WTC11 (cell line): ENCODE data around the gene MYO15A. TPM values are rescaled to one million over a fixed set of nuclear protein-coding genes. Genes with fewer than 3 reads are reported as not detected.

Source experiments
- ATAC-seq: fragments of 200-7000 bp; cut with Tn5 transposase; 2 replicates; pipeline ENCODE4 v1.10.0; 2021; ENCODE audit warnings: mild to moderate bottlenecking, moderate library complexity
- CTCF ChIA-PET: fragments of 300-600 bp; sonication (Branson Sonifier 250); formaldehyde crosslinking; loops from one replicate; lab custom pipeline; 2021; ENCODE audit warnings: antibody characterized with exemption; lab: Charles Lee
- POLR2A ChIA-PET: fragments of 350-600 bp; sonication (Branson Sonifier 250); formaldehyde crosslinking; loops from one replicate; lab custom pipeline; 2021; ENCODE audit warnings: antibody characterized with exemption; lab: Charles Lee
- DNase-seq: peaks from one replicate; pipeline ENCODE4 v3.0.0; 2021; ENCODE audit warnings: low spot score
- H3K27ac Mint-ChIP-seq: 2 replicates; pipeline ENCODE4 v1.8.0; 2021; ENCODE audit warnings: mixed read lengths
- H3K27me3 Mint-ChIP-seq: 2 replicates; pipeline ENCODE4 v1.8.0; 2021; ENCODE audit warnings: low read depth, mild to moderate bottlenecking, moderate library complexity, mixed read lengths
- H3K36me3 Mint-ChIP-seq: 2 replicates; pipeline ENCODE4 v1.8.0; 2021; ENCODE audit warnings: mixed read lengths
- H3K4me1 Mint-ChIP-seq: 2 replicates; pipeline ENCODE4 v1.8.0; 2022; ENCODE audit warnings: mixed read lengths
- H3K4me3 Mint-ChIP-seq: 2 replicates; pipeline ENCODE4 v1.8.0; 2021; ENCODE audit warnings: mild to moderate bottlenecking, moderate library complexity, mixed read lengths
- H3K9me3 Mint-ChIP-seq: 2 replicates; pipeline ENCODE4 v1.8.0; 2021; ENCODE audit warnings: mixed read lengths
- AFF4 ChIP-seq: sonication (generic); formaldehyde crosslinking; IDR thresholded peaks from 2 replicates; pipeline ENCODE4 v1.8.1; 2023; ENCODE audit warnings: mild to moderate bottlenecking, missing genetic modification reagents, borderline replicate concordance
- ATF6 ChIP-seq: sonication (generic); formaldehyde crosslinking; IDR thresholded peaks from 2 replicates; pipeline ENCODE4 v1.8.1; 2023; ENCODE audit warnings: mild to moderate bottlenecking, missing genetic modification reagents
- JUN ChIP-seq: sonication (generic); formaldehyde crosslinking; IDR thresholded peaks from 2 replicates; pipeline ENCODE4 v1.8.0; 2023; ENCODE audit warnings: mild to moderate bottlenecking, missing genetic modification reagents
- NFYB ChIP-seq: sonication (generic); formaldehyde crosslinking; conservative IDR thresholded peaks from 2 replicates; pipeline ENCODE4 v1.8.0; 2022; ENCODE audit warnings: low read depth, missing genetic modification reagents
- PRRX2 ChIP-seq: fragments of 250-450 bp; sonication (Bioruptor Pico); IDR thresholded peaks from 2 replicates; pipeline ENCODE4 v1.8.0; 2021; ENCODE audit warnings: mild to moderate bottlenecking
- RELA ChIP-seq: sonication (generic); formaldehyde crosslinking; IDR thresholded peaks from 2 replicates; pipeline ENCODE4 v1.8.1; 2022; ENCODE audit warnings: missing genetic modification reagents, mild to moderate bottlenecking, borderline replicate concordance
- RORB ChIP-seq: fragments of 250-450 bp; sonication (Bioruptor Pico); IDR thresholded peaks from 2 replicates; pipeline ENCODE4 v1.9.0; 2021; ENCODE audit warnings: mild to moderate bottlenecking
- SOX15 ChIP-seq: fragments of 250-450 bp; sonication (Bioruptor Pico); IDR thresholded peaks from 2 replicates; pipeline ENCODE4 v1.9.0; 2021; ENCODE audit warnings: mild to moderate bottlenecking
- TP53 ChIP-seq: sonication (generic); formaldehyde crosslinking; IDR thresholded peaks from 2 replicates; pipeline ENCODE4 v1.8.1; 2023; ENCODE audit warnings: mild to moderate bottlenecking, missing genetic modification reagents
- ZBTB21 ChIP-seq: sonication (generic); formaldehyde crosslinking; IDR thresholded peaks from 2 replicates; pipeline ENCODE4 v1.8.1; 2023; ENCODE audit warnings: mild to moderate bottlenecking, missing genetic modification reagents, borderline replicate concordance
- ZNF281 ChIP-seq: sonication (generic); formaldehyde crosslinking; IDR thresholded peaks from 2 replicates; pipeline ENCODE4 v1.8.0; 2023; ENCODE audit warnings: mild to moderate bottlenecking, missing genetic modification reagents
- ZNF671 ChIP-seq: fragments of 250-450 bp; sonication (Bioruptor Pico); IDR thresholded peaks from 2 replicates; pipeline ENCODE4 v1.8.0; 2021; ENCODE audit warnings: mild to moderate bottlenecking
- ZSCAN18 ChIP-seq: fragments of 250-450 bp; sonication (Bioruptor Pico); IDR thresholded peaks from 2 replicates; pipeline ENCODE4 v2.1.2; 2022; ENCODE audit warnings: mild to moderate bottlenecking, moderate library complexity
- total RNA-seq: library from RNA; stranded (reverse); gene quantifications from 3 replicates; pipeline ENCODE4 v1.2.3, GENCODE V29; 2021
- TF ChIP-seq, protein P1 (sequence below): fragments of 200-600 bp; IDR thresholded peaks from 2 replicates; pipeline ENCODE4 v1.8.0; 2022; ENCODE audit warnings: antibody characterized with exemption
- TF ChIP-seq, protein P2 (sequence below): sonication (generic); formaldehyde crosslinking; IDR thresholded peaks from 2 replicates; pipeline ENCODE4 v1.8.1; 2022; ENCODE audit warnings: low read depth, mild to moderate bottlenecking, moderate library complexity, missing genetic modification reagents, borderline replicate concordance
- TF ChIP-seq, protein P3 (sequence below): fragments of 250-450 bp; sonication (Bioruptor Pico); conservative IDR thresholded peaks from 2 replicates; pipeline ENCODE4 v1.9.0; 2021; ENCODE audit warnings: mild to moderate bottlenecking

MYO15A gene
- total RNA-seq, 1 experiment from 2014 or later = 2.6 TPM

DNA sequence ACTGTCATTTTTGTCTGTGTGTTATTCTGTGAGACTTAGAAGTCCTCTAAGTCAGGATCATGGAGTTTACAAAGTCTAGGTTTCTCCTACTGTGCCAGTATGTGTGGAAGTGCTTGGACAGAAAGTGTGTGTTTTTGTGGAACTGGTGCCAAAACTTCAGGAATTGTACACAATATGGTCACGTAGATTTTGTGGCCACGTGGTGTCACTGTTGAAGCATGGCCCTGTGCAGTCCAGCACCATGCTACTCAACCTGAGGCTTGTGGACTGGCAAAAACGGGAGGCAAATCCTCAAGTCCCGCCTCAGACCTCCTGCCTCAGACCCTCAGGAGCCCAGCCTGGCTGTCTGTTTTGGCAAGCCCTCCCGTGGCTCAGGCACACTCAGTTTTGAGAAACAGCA lies 58.3 kb downstream of the MYO15A start:
- peak; percentile 46 for ATAC-seq
- Mint-ChIP-seq H3K36me3 (no peaks in the 10 kb centered on the region), H3K27ac (no peak overlapping the region), H3K4me1 (no peaks in the 10 kb centered on the region), H3K9me3 (no peaks in the 10 kb centered on the region), H3K27me3 (0 out of 2 replicates have a peak, but pooled peaks cover 3% of the 10 kb centered on the region)
- no peak for DNase-seq
- ChIA-PET CTCF (interaction anchor here (1.3 to 2.4 kb wide), 2 partner anchors 16 to 23 kb away, joined by 6 read pairs; partner anchors contain the start of gene ALKBH5), POLR2A (no interaction called here)
- no peak for TF ChIP-seq SOX15 (CRISPR knock-in tag)
- TF ChIP-seq ZNF281 = no peak
- no peak for TF ChIP-seq NFYB
- no peak for TF ChIP-seq PRRX2 (CRISPR knock-in tag)
- TF ChIP-seq RORB (CRISPR knock-in tag) = no peak
- TF ChIP-seq, protein P1, sequence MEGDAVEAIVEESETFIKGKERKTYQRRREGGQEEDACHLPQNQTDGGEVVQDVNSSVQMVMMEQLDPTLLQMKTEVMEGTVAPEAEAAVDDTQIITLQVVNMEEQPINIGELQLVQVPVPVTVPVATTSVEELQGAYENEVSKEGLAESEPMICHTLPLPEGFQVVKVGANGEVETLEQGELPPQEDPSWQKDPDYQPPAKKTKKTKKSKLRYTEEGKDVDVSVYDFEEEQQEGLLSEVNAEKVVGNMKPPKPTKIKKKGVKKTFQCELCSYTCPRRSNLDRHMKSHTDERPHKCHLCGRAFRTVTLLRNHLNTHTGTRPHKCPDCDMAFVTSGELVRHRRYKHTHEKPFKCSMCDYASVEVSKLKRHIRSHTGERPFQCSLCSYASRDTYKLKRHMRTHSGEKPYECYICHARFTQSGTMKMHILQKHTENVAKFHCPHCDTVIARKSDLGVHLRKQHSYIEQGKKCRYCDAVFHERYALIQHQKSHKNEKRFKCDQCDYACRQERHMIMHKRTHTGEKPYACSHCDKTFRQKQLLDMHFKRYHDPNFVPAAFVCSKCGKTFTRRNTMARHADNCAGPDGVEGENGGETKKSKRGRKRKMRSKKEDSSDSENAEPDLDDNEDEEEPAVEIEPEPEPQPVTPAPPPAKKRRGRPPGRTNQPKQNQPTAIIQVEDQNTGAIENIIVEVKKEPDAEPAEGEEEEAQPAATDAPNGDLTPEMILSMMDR = no peak
- TF ChIP-seq ZSCAN18 (CRISPR knock-in tag) = no peak
- no peak for TF ChIP-seq JUN (CRISPR knock-in tag)
- no peak for TF ChIP-seq TP53 (CRISPR knock-in tag)
- TF ChIP-seq, all 79 proteins: peak for 0
- H3K4me3 Mint-ChIP-seq = no peak overlapping the region

- no peak for ATAC-seq
- DNase-seq = no peak
- H3K9me3 Mint-ChIP-seq = no peaks in the 10 kb centered on the region
- H3K4me3 Mint-ChIP-seq = no peak overlapping the region
- H3K36me3 Mint-ChIP-seq = no peaks in the 10 kb centered on the region
- H3K27me3 Mint-ChIP-seq = 0 out of 2 replicates have a peak, but pooled peaks cover 3% of the 10 kb centered on the region
- ChIA-PET CTCF (interaction anchor here (1.4 to 2.4 kb wide), 2 partner anchors 16 to 24 kb away, joined by 5 to 6 read pairs; partner anchors contain the start of gene ALKBH5), POLR2A (interaction anchor here (0.8 kb wide), 1 partner anchor 9 kb away, joined by 4 read pairs; no protein-coding TSS in a partner anchor)
- H3K4me1 Mint-ChIP-seq = no peaks in the 10 kb centered on the region
- H3K27ac Mint-ChIP-seq = no peak overlapping the region
- no peak for TF ChIP-seq ZBTB21
- no peak for TF ChIP-seq RORB (CRISPR knock-in tag)
- TF ChIP-seq AFF4 = no peak
- TF ChIP-seq ZNF281 = no peak
- no peak for TF ChIP-seq ZNF671
- TF ChIP-seq RELA = no peak
- TF ChIP-seq, protein P2, sequence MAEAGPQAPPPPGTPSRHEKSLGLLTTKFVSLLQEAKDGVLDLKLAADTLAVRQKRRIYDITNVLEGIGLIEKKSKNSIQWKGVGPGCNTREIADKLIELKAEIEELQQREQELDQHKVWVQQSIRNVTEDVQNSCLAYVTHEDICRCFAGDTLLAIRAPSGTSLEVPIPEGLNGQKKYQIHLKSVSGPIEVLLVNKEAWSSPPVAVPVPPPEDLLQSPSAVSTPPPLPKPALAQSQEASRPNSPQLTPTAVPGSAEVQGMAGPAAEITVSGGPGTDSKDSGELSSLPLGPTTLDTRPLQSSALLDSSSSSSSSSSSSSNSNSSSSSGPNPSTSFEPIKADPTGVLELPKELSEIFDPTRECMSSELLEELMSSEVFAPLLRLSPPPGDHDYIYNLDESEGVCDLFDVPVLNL (CRISPR knock-in tag) = no peak
- TF ChIP-seq, protein P3, sequence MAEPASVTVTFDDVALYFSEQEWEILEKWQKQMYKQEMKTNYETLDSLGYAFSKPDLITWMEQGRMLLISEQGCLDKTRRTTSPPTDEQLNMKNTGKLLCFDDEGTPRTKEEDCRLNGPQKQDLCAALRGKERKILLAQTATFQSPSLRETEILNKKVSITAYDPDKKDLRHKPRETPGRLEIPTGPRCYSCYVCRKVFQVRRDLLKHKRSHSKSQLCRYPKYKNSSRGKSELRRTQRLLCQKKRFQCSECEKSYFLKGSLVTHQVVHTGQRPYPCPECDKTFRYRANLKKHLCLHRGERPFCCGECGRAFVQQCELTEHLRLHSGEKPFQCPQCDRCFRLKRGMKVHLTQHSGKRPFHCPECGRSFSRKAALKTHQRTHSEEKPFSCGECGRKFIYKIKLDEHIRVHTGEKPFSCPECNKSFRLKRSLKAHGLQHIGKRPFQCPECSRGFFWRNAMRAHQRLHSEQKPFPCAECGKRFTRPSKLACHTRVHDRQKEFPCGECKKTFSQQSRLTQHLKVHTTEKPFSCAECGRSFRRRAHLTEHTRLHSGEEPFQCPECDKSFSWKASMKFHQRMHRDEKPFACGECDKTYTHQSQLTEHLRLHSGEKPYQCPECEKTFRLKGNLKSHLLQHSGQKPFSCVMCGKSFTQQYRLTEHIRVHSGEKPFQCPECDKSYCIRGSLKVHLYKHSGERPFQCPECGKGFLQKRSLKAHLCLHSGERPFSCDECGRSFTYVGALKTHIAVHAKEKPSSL (CRISPR knock-in tag) = no peak
- no peak for TF ChIP-seq ATF6 (CRISPR knock-in tag)
These were observed 58.9 kb downstream of the MYO15A start for GRCh38 chr17:18167421-18167820.
